Measurements from ENCODE around the gene SEMA6A. TPM values are rescaled to one million over a fixed set of nuclear protein-coding genes. Genes with fewer than 3 reads are reported as not detected.

The SEMA6A gene
- total and polyA plus RNA-seq, 12 donors = 2.9 to 11.3 (median 7.8) TPM

DNA sequence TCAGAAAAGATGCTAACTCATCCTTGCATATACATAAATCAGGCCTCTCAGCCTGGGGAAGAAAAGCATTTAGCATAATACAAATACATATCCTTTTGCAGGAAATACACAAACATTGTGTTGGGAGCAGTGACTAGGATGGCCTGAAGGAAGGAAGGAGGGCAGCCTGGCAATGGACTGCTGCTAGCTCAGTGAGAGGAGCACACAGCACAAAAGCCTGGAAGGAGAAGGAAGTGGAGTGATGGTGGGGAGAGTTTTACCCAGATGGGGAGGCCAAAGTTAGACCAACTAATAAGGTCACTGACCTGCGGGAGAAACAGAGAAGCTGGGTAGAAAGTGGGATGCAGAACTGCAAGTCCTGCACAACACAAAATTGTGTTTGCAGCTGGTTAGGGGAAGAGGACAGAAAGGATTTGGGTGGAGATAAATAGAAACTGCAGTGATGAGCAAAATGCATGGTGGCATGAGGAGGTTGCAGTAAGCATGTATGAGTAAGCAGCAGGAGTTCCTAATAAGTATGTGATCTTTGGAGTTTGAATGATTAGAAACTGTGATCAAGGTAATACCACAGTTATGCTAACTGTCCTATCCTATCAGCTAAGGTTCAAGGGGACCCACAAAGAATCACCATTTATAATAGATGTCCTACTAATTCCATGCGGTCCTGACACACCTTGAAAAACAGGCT, 39.5 kb downstream of the SEMA6A start:
- Histone ChIP-seq H3K27ac (no peak overlapping the region), H3K36me3 (no peaks in the 10 kb centered on the region), H3K4me1 (peaks cover 0 to 37% (median 17%) of the 10 kb centered on the region in 9 donors), H3K27me3 (no peaks in the 10 kb centered on the region), H3K4me3 (no peak overlapping the region), H3K9me3 (no peaks in the 10 kb centered on the region)
- DNase-seq = no peak
- intact Hi-C loops (cut with DNase I) = no loop called here
- TF ChIP-seq, protein P1, sequence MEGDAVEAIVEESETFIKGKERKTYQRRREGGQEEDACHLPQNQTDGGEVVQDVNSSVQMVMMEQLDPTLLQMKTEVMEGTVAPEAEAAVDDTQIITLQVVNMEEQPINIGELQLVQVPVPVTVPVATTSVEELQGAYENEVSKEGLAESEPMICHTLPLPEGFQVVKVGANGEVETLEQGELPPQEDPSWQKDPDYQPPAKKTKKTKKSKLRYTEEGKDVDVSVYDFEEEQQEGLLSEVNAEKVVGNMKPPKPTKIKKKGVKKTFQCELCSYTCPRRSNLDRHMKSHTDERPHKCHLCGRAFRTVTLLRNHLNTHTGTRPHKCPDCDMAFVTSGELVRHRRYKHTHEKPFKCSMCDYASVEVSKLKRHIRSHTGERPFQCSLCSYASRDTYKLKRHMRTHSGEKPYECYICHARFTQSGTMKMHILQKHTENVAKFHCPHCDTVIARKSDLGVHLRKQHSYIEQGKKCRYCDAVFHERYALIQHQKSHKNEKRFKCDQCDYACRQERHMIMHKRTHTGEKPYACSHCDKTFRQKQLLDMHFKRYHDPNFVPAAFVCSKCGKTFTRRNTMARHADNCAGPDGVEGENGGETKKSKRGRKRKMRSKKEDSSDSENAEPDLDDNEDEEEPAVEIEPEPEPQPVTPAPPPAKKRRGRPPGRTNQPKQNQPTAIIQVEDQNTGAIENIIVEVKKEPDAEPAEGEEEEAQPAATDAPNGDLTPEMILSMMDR (IDR thresholded peaks at IDR 0.05) = no peak
- peak in 1 of 8 donors; percentile 16 for ATAC-seq
- 86% methylated on average over 2 of the region's 2 CpGs for WGBS, 2 donors

DNA sequence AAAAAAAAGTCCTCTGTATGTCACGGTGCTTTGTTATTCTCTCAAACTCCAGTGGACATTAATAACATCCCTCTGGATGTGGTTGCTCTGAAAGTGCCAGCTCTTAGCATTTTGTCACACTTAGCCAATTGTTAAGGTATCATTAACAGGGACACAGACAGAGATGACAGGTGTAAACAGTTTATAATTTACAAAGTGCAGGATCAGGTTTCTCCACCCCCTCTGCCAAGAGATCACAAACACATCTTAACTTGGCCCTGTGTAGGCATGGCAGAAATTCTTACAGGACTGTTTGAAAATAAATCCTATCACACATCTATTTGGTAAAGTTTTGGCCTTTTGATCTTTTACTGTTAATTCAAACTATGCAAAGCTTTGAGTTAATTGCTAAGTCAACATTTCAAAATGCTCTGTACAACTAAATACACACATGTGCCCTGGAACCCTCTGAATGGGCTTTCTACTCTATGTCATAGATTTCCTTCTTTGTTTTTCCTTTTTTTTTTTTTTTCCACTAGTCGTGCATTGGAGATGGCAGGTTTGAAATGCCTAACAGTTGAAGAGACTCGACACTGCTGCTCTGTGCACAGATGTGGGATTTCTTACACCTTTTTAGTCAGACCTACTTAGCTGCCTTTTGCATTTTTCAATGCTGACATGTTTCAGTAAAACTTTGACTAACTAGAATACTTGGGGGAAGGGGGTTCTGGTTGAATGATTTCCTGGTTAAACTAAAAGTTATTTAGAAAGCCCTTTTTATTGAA, 41.7 kb downstream of the SEMA6A start:
- no peak overlapping the region for H3K27ac ChIP-seq
- TF ChIP-seq, protein P1 (IDR thresholded peaks at IDR 0.05) = no peak
- H3K4me3 ChIP-seq = no peak overlapping the region
- ATAC-seq = peak in 1 of 8 donors; percentile 39
- WGBS, 2 donors = 34 to 35% methylated on average over 3 of the region's 3 CpGs
- no peaks in the 10 kb centered on the region for H3K36me3 ChIP-seq
- DNase-seq = no peak
- no peaks in the 10 kb centered on the region for H3K9me3 ChIP-seq
- peaks cover 0 to 58% (median 29%) of the 10 kb centered on the region in 9 donors for H3K4me1 ChIP-seq
- intact Hi-C loops (cut with DNase I) = no loop called here
- H3K27me3 ChIP-seq = no peaks in the 10 kb centered on the region

DNA sequence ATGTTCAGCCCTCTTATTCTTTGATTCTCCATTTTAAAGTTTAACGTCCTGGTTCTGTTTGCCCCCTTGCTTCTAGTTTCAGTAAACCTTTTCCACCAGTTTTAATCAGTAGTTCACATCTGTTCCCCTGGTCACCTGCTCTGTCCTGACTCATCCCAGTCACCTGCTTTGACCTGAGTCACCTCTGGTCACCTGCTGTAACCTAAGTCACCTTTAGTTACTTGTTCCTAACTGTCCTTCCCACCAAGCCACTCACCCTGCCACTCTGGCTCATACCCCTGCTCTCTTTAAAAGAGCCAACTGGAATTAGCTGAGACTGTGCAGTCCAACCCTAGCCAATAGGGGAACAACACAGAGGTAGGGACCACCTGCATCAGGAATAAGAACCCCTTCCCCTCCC, 43.0 kb downstream of the SEMA6A start:
- WGBS, 2 donors = 81 to 83% methylated on average over 1 of the region's 1 CpG
- Histone ChIP-seq H3K9me3 (no peaks in the 10 kb centered on the region), H3K36me3 (no peaks in the 10 kb centered on the region), H3K4me3 (no peak overlapping the region), H3K27me3 (no peaks in the 10 kb centered on the region), H3K4me1 (peaks cover 0 to 49% (median 28%) of the 10 kb centered on the region in 9 donors), H3K27ac (no peak overlapping the region)
- intact Hi-C loops (cut with DNase I) = no loop called here
- ATAC-seq (no peak), DNase-seq (no peak)
- TF ChIP-seq, protein P1 (IDR thresholded peaks at IDR 0.05) = no peak

DNA sequence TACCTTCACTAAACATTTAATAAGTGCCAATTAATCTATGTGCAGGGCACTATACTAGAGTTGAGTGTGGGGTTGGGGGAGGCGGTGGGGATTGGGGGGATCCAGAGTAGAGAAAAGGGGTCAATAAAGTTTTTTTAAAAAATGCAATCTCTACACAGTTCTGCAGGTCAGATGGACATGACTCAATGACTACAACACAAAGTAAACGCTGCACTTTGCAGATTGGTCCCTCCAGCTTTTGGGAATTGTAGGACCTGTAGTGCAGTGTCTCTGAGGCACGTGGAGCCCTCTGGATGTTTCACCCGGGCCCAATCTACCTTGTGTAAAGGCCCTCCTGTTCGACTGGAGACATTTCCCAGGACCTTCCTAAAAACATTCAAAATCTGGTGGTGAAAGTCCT, 43.5 kb downstream of the SEMA6A start:
- Histone ChIP-seq H3K27ac (no peak overlapping the region), H3K36me3 (no peaks in the 10 kb centered on the region), H3K27me3 (no peaks in the 10 kb centered on the region), H3K4me3 (no peak overlapping the region), H3K4me1 (peaks cover 0 to 44% (median 24%) of the 10 kb centered on the region in 9 donors), H3K9me3 (no peaks in the 10 kb centered on the region)
- no peak for ATAC-seq
- DNase-seq = no peak
- intact Hi-C loops (cut with DNase I) = no loop called here
- TF ChIP-seq, protein P1 (IDR thresholded peaks at IDR 0.05) = no peak
- WGBS, 2 donors = 87 to 89% methylated on average over 5 of the region's 5 CpGs
